ENCODE measurements around the gene KCNG2. TPM values are rescaled to one million over a fixed set of nuclear protein-coding genes. Genes with fewer than 3 reads are reported as not detected.

KCNG2 gene
- total and polyA plus RNA-seq, 10 of the 15 experiments (the other 5 are each of a cell fraction or from before 2014, with no cell fraction given) = 0.20 to 0.23 TPM; not detected in 8

DNA sequence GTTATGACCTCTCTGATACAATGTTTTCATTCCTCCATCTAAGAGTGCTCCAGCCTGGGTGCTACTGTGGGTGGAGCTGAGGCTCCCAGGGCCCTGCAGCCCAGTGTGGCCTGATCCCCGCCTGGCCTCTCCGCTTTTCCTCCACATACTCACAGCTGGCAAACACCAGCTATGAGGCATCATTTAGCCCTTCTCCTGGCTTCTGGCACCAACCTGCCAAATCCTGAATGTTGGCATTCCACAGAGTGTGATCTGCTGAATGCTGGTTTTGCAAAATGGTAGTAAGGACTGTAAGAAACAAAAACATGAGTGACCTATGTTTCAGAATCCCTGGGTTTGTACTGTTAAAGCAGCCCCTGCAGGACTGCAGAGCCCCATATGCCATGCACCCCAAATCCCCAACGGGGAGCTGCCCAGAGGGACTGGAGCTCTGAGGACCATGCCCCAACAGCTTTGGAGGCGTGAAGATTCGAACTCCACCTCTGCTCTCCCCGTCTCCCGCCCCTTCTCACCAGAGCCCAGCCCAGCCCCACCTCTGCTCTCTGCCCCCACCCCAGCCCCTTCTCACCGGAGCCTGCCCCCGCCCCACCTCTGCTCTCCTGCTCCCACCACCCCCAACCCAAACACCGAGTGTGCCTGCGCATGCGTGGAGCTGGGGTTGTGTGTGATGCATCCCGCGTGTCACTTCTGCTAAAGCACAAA is 149.5 kb downstream of the KCNG2 start:
- peaks cover 41% of the 10 kb centered on the region for H3K79me2 ChIP-seq (ENCODE audit: control insufficient read depth, insufficient read depth, low read length)
- POLR2A ChIA-PET = interaction anchor here (0.6 to 1.7 kb wide), 2 partner anchors 8 to 10 kb away, joined by 3 to 5 read pairs; no protein-coding TSS in a partner anchor

More for the DNA sequence above, 149.5 kb downstream of the KCNG2 start:
- Histone ChIP-seq H3K4me2 (ENCODE audit: control insufficient read depth, insufficient read depth) (peak overlapping the region; percentile 60; the same call in 1 of the 2 replicates), H3K27ac (ENCODE audit: control insufficient read depth, insufficient read depth) (no peak overlapping the region), H3K4me3 (no peak overlapping the region), H4K20me1 (ENCODE audit: control insufficient read depth, insufficient read depth) (no peaks in the 10 kb centered on the region), H3K27me3 (replicated peaks in 1 of 2; ENCODE audit: control insufficient read depth in 2 of 2, insufficient read depth in 2 of 2, low read length in 1 of 2) (no peaks in the 10 kb centered on the region), H3K9me3 (replicated peaks; ENCODE audit: control insufficient read depth, insufficient read depth, low read length) (no peaks in the 10 kb centered on the region), H3K36me3 (ENCODE audit: control insufficient read depth in 2 of 2, insufficient read depth in 2 of 2, low read length in 1 of 2) (peaks cover 0 to 8% of the 10 kb centered on the region in 2 experiments), H3K9ac (ENCODE audit: control insufficient read depth, insufficient read depth, low read length) (no peak overlapping the region), H3K4me1 (ENCODE audit: control insufficient read depth, insufficient read depth, low read length) (peaks cover 40% of the 10 kb centered on the region), H2AFZ (ENCODE audit: control insufficient read depth, low read depth, low read length) (no peak overlapping the region)
- TF ChIP-seq ZNF207 (IDR thresholded peaks at IDR 0.05; ENCODE audit: borderline replicate concordance) (no peak), KLF5 (IDR thresholded peaks at IDR 0.05; ENCODE audit: partially characterized antibody) (no peak)
- TF ChIP-seq, protein P1, sequence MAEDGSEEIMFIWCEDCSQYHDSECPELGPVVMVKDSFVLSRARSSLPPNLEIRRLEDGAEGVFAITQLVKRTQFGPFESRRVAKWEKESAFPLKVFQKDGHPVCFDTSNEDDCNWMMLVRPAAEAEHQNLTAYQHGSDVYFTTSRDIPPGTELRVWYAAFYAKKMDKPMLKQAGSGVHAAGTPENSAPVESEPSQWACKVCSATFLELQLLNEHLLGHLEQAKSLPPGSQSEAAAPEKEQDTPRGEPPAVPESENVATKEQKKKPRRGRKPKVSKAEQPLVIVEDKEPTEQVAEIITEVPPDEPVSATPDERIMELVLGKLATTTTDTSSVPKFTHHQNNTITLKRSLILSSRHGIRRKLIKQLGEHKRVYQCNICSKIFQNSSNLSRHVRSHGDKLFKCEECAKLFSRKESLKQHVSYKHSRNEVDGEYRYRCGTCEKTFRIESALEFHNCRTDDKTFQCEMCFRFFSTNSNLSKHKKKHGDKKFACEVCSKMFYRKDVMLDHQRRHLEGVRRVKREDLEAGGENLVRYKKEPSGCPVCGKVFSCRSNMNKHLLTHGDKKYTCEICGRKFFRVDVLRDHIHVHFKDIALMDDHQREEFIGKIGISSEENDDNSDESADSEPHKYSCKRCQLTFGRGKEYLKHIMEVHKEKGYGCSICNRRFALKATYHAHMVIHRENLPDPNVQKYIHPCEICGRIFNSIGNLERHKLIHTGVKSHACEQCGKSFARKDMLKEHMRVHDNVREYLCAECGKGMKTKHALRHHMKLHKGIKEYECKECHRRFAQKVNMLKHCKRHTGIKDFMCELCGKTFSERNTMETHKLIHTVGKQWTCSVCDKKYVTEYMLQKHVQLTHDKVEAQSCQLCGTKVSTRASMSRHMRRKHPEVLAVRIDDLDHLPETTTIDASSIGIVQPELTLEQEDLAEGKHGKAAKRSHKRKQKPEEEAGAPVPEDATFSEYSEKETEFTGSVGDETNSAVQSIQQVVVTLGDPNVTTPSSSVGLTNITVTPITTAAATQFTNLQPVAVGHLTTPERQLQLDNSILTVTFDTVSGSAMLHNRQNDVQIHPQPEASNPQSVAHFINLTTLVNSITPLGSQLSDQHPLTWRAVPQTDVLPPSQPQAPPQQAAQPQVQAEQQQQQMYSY (CRISPR knock-in tag; IDR thresholded peaks at IDR 0.05) = no peak
- in situ Hi-C loops (cut with MboI) = no loop called here
- intact Hi-C loops (cut with micrococcal nuclease; ENCODE audit: unreplicated experiment) = no loop called here
- SMC1A ChIA-PET (ENCODE audit: uncharacterized antibody, unreplicated experiment) = interaction anchor here (1.2 kb wide), 1 partner anchor 36 kb away, joined by 3 read pairs; no protein-coding TSS in a partner anchor
- FAIRE-seq (no peak), ATAC-seq (no peak), DNase-seq (ENCODE audit: low read depth, low spot score) (no peak)
- 89% methylated on average over 13 of the region's 14 CpGs for WGBS (ENCODE audit: insufficient coverage, insufficient replicate concordance, low lambda C conversion rate, missing lambda C conversion rate)
- BruUV-seq (replicated peaks) = no TSS peak
- CTCF ChIA-PET = no interaction called here
- RAD21 ChIA-PET (ENCODE audit: unreplicated experiment) = interaction anchor here (1.6 kb wide), 1 partner anchor 37 kb away, joined by 4 read pairs; no protein-coding TSS in a partner anchor

All from GM12878 (cell line).